Ovary (tissue), 9 donors: ENCODE data around the gene MBD3. TPM values are rescaled to one million over a fixed set of nuclear protein-coding genes. Genes with fewer than 3 reads are reported as not detected.

ENCODE experiments used
- DNase-seq, 5 donors: peaks; one replicate each; pipeline ENCODE4 v3.0.0-alpha.2; 2019 to 2020
- H3K27ac ChIP-seq, 2 donors: fragments of 200-600 bp; one replicate each; pipeline versions ENCODE4 v1.5.1 to v1.8.0; 2019 to 2022
- H3K27me3 ChIP-seq: fragments of 200-600 bp; one replicate; pipeline ENCODE4 v1.8.0; 2022
- H3K36me3 ChIP-seq: fragments of 200-600 bp; sonication (generic); one replicate; pipeline ENCODE4 v1.5.1; 2019
- H3K4me1 ChIP-seq: one replicate; pipeline ENCODE4 v1.8.1; 2013; ENCODE audit warnings: mild to moderate bottlenecking, moderate library complexity; ENCODE audit not compliant: insufficient read depth
- H3K4me3 ChIP-seq: fragments of 200-600 bp; sonication (generic); one replicate; pipeline ENCODE4 v1.5.1; 2017
- H3K9me3 ChIP-seq, 2 donors: fragments of 200-600 bp in 1 of 2; sonication (generic) in 1 of 2; one replicate each; pipeline versions ENCODE4 v1.5.1 to v1.8.1; 2013 to 2019; ENCODE audit warnings: mild to moderate bottlenecking in 1 of 2, moderate library complexity in 1 of 2
- EP300 ChIP-seq: sonication (generic); formaldehyde crosslinking; IDR thresholded peaks from one replicate; pipeline ENCODE4 v1.6.1; 2017; ENCODE audit warnings: antibody characterized with exemption
- POLR2A ChIP-seq: fragments of 450-650 bp; IDR thresholded peaks from one replicate; pipeline ENCODE4 v1.6.1; 2017; ENCODE audit warnings: antibody characterized with exemption, mild to moderate bottlenecking, moderate library complexity
- WGBS, 3 donors: extraction: QIAGEN DNeasy Blood & Tissue Kit in 1 of 3; methylation state at CpG; one replicate each; pipeline versions ENCODE4 v1.1.5 to v1.1.7; 2013 to 2017; 5-methylcytosine and 5-hydroxymethylcytosine counted together
- intact Hi-C, 4 donors: fragments of 100-400 bp; cut with DNase I; formaldehyde crosslinking; loops; one replicate each; pipeline versions ENCODE4 v1.11.0 to v1.15.1; 2022 to 2023
- polyA plus RNA-seq, 2 donors: library from polyadenylated mRNA; stranded (reverse); fragments of 200-250 nt in 1 of 2; fragments of 350-450 nt in 1 of 2; fragmentation: Illumina TruSeq in 1 of 2; extraction: RNeasy Lipid Tissue Mini Kit (QIAGEN cat#74804) in 1 of 2; gene quantifications; one replicate each; pipeline ENCODE4 v1.2.3, GENCODE V29; 2013 to 2014
- total RNA-seq, 7 donors: library from RNA; depleted of rRNA in 2 of 7; stranded (reverse); fragments of >200 nt in 2 of 7; fragmentation: NEBNext Ultra II Directional in 3 of 7; extraction: Animal tissue kit (Norgen Biotek cat#: 25700) in 3 of 7; gene quantifications; one replicate each; pipeline versions ENCODE4 v1.1.0 to v1.2.4, GENCODE V29; 2016 to 2023
- TF ChIP-seq, protein P1 (sequence below), 3 donors: fragments of 450-650 bp in 2 of 3; fragments of 200-600 bp in 1 of 3; IDR thresholded peaks; one replicate each; pipeline versions ENCODE4 v1.5.1 to v1.8.0; 2016 to 2022; ENCODE audit warnings: antibody characterized with exemption in 3 of 3, mild to moderate bottlenecking in 1 of 3
- donor health status: DM: no; HTN: no; CAD: no; lungs with moderate emphysema.
- donor health status: DM: no; HTN: no; CAD: no.
- donor health status: Bipolar disorder and iron deficiency.
- donor health status: DM: yes; HTN: yes; CAD: no.
- donor health status: DM: no; HTN: no; CAD: no.
- donor health status: DM: yes; HTN: yes; CAD: no.

The MBD3 gene
- total and polyA plus RNA-seq, 9 donors, result 2.1 to 94.7 (median 74.3) TPM

DNA sequence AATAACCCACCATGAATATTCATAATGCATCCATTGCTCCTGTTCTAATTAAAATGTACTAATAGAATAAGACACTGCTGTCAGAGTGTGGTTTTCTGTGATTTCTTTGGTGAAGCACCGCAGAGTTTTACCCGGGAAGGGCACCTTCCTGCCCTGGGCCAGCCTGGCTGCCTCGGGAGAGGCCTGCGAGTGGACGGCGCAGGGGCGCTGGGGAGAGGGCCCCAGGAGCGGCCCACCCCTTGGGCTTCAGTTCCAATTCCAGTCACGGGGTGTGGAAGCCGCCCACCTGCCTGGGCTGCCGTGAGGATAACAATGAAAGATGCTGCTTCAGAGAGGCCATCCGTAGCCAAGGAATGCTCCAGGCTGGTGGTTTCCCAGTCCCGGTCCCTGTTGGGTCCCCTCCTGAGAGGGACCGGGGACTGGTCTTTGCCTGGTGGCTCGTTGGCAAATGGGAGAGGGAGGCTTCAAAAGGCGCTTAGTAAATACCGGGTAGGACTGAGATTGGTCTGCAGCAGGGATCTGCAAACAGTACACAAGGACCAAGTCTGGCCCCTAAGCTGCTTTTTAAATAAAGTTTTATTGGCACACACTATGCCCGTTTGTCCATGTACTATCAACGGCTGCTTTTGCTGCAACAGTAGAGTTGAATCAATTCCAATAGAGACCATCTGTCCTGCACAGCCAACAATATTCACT, 41.7 kb upstream of the MBD3 start:
- Histone ChIP-seq H3K36me3 (no peaks in the 10 kb centered on the region), H3K9me3 (no peaks in the 10 kb centered on the region), H3K27me3 (no peaks in the 10 kb centered on the region), H3K27ac (no peak overlapping the region), H3K4me1 (no peaks in the 10 kb centered on the region), H3K4me3 (no peak overlapping the region)
- no peak for TF ChIP-seq EP300
- TF ChIP-seq, protein P1, sequence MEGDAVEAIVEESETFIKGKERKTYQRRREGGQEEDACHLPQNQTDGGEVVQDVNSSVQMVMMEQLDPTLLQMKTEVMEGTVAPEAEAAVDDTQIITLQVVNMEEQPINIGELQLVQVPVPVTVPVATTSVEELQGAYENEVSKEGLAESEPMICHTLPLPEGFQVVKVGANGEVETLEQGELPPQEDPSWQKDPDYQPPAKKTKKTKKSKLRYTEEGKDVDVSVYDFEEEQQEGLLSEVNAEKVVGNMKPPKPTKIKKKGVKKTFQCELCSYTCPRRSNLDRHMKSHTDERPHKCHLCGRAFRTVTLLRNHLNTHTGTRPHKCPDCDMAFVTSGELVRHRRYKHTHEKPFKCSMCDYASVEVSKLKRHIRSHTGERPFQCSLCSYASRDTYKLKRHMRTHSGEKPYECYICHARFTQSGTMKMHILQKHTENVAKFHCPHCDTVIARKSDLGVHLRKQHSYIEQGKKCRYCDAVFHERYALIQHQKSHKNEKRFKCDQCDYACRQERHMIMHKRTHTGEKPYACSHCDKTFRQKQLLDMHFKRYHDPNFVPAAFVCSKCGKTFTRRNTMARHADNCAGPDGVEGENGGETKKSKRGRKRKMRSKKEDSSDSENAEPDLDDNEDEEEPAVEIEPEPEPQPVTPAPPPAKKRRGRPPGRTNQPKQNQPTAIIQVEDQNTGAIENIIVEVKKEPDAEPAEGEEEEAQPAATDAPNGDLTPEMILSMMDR (IDR thresholded peaks at IDR 0.05), result no peak
- 83 to 88% (median 85%) methylated on average over 19 of the region's 19 CpGs for WGBS, 3 donors
- intact Hi-C loops, result no loop called here
- DNase-seq, result no peak

DNA sequence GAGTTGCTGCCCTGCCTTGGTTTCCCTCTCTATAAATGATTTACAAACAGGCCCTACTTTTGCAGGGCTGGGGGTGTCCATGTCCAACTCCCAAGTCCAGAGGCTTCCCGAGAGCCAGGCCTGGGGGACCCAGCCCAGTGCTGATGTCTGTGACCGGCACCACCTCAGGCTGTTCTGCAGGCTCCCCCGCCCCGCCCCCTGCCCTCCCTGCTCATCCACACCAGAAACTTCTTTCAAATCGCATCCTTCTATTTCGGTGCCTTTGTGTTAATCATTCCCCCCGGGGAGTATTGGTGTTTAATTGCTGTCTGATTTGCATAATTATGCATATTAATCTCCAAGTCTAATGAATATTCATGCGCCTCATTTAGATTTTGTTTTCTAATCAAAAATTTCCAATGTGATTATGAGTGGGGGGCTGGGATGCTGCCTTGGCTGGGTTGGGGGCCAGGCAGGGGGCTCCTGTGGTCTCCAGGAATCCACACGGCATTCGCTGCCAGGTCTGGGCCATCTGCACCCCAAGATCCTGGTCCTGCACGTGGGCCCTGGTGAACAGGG, 40.7 kb upstream of the MBD3 start:
- H3K9me3 ChIP-seq, result no peaks in the 10 kb centered on the region
- H3K27ac ChIP-seq, result no peak overlapping the region
- no peaks in the 10 kb centered on the region for H3K27me3 ChIP-seq
- no peaks in the 10 kb centered on the region for H3K36me3 ChIP-seq
- no peaks in the 10 kb centered on the region for H3K4me1 ChIP-seq
- no peak overlapping the region for H3K4me3 ChIP-seq
- intact Hi-C loops, result no loop called here
- no peak for DNase-seq
- WGBS, 3 donors, result 87 to 90% (median 88%) methylated on average over 11 of the region's 11 CpGs
- TF ChIP-seq, protein P1 (IDR thresholded peaks at IDR 0.05), result no peak
- TF ChIP-seq EP300 (no peak), POLR2A (no peak)

DNA sequence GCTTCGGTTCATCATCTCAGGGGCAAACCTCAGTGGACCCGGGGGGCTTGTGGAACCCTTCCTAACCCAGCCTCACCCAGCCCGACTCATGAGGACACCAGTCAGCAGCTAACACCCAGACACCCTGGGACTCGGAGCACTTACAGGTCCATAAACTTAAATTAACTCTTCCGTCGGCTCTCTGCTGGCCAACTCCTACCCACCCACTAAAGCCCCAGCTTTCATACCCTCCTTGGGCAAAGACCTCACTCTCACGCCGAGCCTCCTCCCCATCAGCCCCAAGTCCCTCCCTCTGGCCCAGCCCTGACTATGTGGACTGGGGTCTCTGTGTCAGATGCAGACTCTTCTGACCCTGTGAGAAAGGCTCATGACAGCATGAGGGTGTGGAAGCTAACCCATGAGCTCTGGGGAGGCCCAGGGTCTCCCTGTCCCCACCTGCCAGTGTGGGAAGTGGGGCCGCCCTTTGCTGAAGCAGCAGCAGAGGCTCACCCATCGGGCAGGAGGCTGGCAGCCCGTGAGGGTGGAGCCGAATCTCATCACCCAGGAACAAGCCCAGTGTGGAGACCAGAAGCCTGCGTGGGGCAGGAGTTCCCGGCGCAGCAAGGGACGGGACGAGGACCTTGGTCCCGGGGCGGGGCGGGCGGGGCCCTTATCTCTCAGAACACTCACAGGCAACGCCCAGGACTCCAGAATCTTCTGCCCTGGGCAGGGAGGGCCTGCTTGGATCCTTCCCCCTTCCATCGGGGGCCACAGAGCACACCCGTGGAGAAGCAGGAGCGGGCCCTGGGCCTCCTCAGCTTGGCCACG, 40.0 kb upstream of the MBD3 start:
- 91 to 94% (median 92%) methylated on average over 25 to 26 of the region's 26 CpGs for WGBS, 3 donors

DNA sequence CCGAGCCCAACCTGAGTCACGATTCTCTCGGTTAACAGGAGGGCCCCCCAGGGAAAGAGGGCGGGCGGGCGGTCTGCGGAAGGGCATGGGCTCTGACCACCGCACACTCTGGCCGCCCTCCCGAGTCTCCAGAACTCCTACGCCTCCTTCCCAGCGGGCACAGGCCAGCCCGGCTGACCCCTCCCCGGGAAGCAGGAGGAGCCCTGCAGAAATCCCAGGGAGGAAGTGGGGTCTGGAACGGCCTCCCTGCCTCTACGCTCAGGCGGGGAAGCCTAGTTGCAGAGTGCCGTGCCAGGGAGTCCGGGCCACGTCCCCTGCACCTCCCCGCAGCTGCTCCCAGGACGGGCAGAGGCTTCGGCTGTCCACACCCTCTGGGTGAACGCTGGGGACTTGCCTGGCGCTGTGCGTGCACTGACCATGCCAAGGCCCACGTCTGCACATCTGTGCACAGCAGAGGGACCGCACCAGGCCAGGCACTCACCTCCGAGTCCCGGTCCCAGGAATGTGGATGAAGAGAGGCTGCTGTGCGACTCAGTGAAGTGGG, 39.0 kb upstream of the MBD3 start:
- no peaks in the 10 kb centered on the region for H3K27me3 ChIP-seq
- no peaks in the 10 kb centered on the region for H3K9me3 ChIP-seq
- no peaks in the 10 kb centered on the region for H3K4me1 ChIP-seq
- DNase-seq, result no peak
- intact Hi-C loops, result no loop called here
- no peak overlapping the region for H3K4me3 ChIP-seq
- no peaks in the 10 kb centered on the region for H3K36me3 ChIP-seq
- WGBS, 3 donors, result 83 to 87% (median 86%) methylated on average over 29 to 31 of the region's 31 CpGs
- no peak overlapping the region for H3K27ac ChIP-seq
- TF ChIP-seq, protein P1 (IDR thresholded peaks at IDR 0.05), result no peak
- TF ChIP-seq POLR2A, result no peak
- TF ChIP-seq EP300, result no peak

More for the DNA sequence above, 40.0 kb upstream of the MBD3 start:
- intact Hi-C loops, result no loop called here
- Histone ChIP-seq H3K27me3 (no peaks in the 10 kb centered on the region), H3K4me1 (no peaks in the 10 kb centered on the region), H3K4me3 (no peak overlapping the region), H3K27ac (no peak overlapping the region), H3K36me3 (no peaks in the 10 kb centered on the region), H3K9me3 (no peaks in the 10 kb centered on the region)
- DNase-seq, result no peak
- TF ChIP-seq, protein P1 (IDR thresholded peaks at IDR 0.05), result no peak
- TF ChIP-seq EP300, result no peak
- TF ChIP-seq POLR2A, result no peak
